ENCODE data around the gene NCOA5.
"Not testable (repeated sequence)": the region's sequence is repeated elsewhere in the genome, so short reads cannot be mapped to it uniquely, and the experiment has no call there.

The NCOA5 gene

GRCh38 chr20:46102940-46103339 is 13.2 kb upstream of the NCOA5 start:
- no peak overlapping the region for H3K4me3 ChIP-seq (ENCODE audit: low read length)
- no peak overlapping the region for H3K9ac ChIP-seq (ENCODE audit: low read length)
- H3K9me3 ChIP-seq (ENCODE audit: control insufficient read depth, low read length), result peaks cover 8% of the 10 kb centered on the region
- DNase-seq (ENCODE audit: low read depth), result no peak
- peaks cover 74% of the 10 kb centered on the region for H3K27me3 ChIP-seq (replicated peaks; ENCODE audit: control insufficient read depth, insufficient read depth, low read length)
- H3K4me1 ChIP-seq (ENCODE audit: control insufficient read depth, insufficient read depth, low read length), result no peaks in the 10 kb centered on the region
- H3K36me3 ChIP-seq (ENCODE audit: control insufficient read depth, insufficient read depth, low read length, severe bottlenecking), result no peaks in the 10 kb centered on the region

DNA sequence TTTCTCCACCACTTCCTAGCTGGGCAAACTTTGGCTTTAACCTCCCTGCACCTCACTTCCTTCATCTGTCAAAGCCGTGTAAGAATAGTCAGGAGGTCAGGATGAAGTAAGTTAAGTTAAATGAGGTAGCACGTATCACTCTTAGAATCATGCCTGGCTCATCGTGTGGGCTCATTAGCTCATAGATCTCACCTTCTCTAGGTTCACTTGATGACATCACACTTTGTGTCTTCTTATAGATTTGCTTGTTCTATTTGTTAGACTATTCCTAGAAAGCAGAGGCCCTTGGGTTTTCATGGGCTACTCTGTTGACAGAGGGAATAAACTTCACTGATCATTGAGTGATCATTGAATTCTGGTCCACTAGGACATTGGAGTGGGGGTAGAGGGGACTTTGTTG is 12.2 kb upstream of the NCOA5 start:
- H3K4me1 ChIP-seq (ENCODE audit: control insufficient read depth, insufficient read depth, low read length), result no peaks in the 10 kb centered on the region
- peaks cover 8% of the 10 kb centered on the region for H3K9me3 ChIP-seq (ENCODE audit: control insufficient read depth, low read length)
- no peaks in the 10 kb centered on the region for H3K36me3 ChIP-seq (ENCODE audit: control insufficient read depth, insufficient read depth, low read length, severe bottlenecking)
- no peak overlapping the region for H3K9ac ChIP-seq (ENCODE audit: low read length)
- H3K27me3 ChIP-seq (replicated peaks; ENCODE audit: control insufficient read depth, insufficient read depth, low read length), result peaks cover 70% of the 10 kb centered on the region
- H3K4me3 ChIP-seq (ENCODE audit: low read length), result no peak overlapping the region
- no peak for DNase-seq (ENCODE audit: low read depth)

GRCh38 chr20:46100988-46101387 is 11.2 kb upstream of the NCOA5 start:
- no peak overlapping the region for H3K4me3 ChIP-seq (ENCODE audit: low read length)
- no peak overlapping the region for H3K9ac ChIP-seq (ENCODE audit: low read length)
- no peak for DNase-seq (ENCODE audit: low read depth)
- peaks cover 8% of the 10 kb centered on the region for H3K9me3 ChIP-seq (ENCODE audit: control insufficient read depth, low read length)
- H3K4me1 ChIP-seq (ENCODE audit: control insufficient read depth, insufficient read depth, low read length), result no peaks in the 10 kb centered on the region
- H3K36me3 ChIP-seq (ENCODE audit: control insufficient read depth, insufficient read depth, low read length, severe bottlenecking), result no peaks in the 10 kb centered on the region
- peaks cover 65% of the 10 kb centered on the region for H3K27me3 ChIP-seq (replicated peaks; ENCODE audit: control insufficient read depth, insufficient read depth, low read length)

DNA sequence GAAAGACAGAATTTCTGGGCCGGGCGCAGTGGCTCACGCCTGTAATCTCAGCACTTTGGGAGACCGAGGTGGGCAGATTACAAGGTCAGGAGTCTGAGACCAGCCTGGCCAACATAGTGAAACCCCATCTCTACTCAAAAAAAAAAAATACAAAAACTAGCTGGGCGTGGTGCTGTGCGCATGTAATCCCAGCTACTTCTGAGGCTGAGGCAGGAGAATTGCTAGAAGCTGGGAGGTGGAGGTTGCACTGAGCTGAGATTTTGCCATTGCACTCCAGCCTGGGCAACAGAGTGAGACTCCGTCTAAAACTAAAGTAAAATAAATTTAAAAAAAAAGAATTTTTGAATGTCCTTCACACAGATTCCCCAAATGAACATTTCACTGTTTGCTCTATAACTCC is 10.7 kb upstream of the NCOA5 start:
- H3K4me3 ChIP-seq (ENCODE audit: low read length); H3K4me1 ChIP-seq (ENCODE audit: control insufficient read depth, insufficient read depth, low read length); DNase-seq (ENCODE audit: low read depth); H3K36me3 ChIP-seq (ENCODE audit: control insufficient read depth, insufficient read depth, low read length, severe bottlenecking); H3K9me3 ChIP-seq (ENCODE audit: control insufficient read depth, low read length); H3K9ac ChIP-seq (ENCODE audit: low read length): not testable (repeated sequence)
- peaks cover 61% of the 10 kb centered on the region for H3K27me3 ChIP-seq (replicated peaks; ENCODE audit: control insufficient read depth, insufficient read depth, low read length)

DNA sequence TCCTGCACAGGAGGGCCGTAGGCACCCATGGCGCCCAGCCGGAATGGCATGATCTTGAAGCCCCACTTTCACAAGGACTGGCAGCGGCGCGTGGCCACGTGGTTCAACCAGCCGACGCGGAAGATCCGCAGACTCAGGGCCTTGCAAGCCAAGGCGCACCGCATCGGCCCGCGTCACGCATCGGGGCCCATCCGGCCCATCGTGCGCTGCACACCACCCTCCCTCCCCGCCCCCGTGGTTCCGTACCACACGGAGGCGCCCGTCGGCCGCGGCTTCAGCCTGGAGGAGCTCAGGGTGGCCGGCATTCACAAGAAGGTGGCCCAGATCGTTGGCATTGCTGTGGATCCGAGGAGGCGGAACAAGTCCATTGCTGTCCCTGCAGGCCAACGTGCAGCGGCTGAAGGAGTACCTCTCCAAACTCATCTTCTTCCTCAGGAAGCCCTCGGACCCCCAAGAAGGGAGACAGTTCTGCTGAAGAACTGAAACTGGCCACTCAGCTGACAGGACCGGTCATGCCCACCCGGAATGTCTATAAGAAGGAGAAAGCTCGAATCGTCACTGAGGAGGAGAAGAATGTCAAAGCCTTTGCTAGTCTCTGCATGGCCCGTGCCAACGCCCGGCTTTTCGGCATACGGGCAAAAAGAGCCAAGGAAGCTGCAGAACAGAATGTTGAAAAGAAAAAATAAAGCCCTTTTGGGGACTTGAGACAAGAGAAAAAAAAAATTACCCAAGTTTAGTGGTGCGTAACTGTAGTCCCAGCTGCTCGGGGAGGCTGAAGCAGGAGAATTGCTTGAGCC is 9.9 kb upstream of the NCOA5 start:
- Histone ChIP-seq H3K9ac (ENCODE audit: low read length) (no peak overlapping the region), H3K36me3 (ENCODE audit: control insufficient read depth, insufficient read depth, low read length, severe bottlenecking) (no peaks in the 10 kb centered on the region), H3K4me3 (ENCODE audit: low read length) (peak overlapping the region; percentile 49), H3K4me1 (ENCODE audit: control insufficient read depth, insufficient read depth, low read length) (no peaks in the 10 kb centered on the region), H3K27me3 (replicated peaks; ENCODE audit: control insufficient read depth, insufficient read depth, low read length) (peaks cover 54% of the 10 kb centered on the region), H3K9me3 (ENCODE audit: control insufficient read depth, low read length) (peaks cover 8% of the 10 kb centered on the region)
- DNase-seq (ENCODE audit: low read depth), result no peak

- Histone ChIP-seq H3K27me3 (replicated peaks; ENCODE audit: control insufficient read depth, insufficient read depth, low read length) (peaks cover 12% of the 10 kb centered on the region), H3K4me1 (ENCODE audit: control insufficient read depth, insufficient read depth, low read length) (peaks cover 7% of the 10 kb centered on the region), H3K36me3 (ENCODE audit: control insufficient read depth, insufficient read depth, low read length, severe bottlenecking) (no peaks in the 10 kb centered on the region), H3K4me3 (ENCODE audit: low read length) (no peak overlapping the region), H3K9ac (ENCODE audit: low read length) (no peak overlapping the region), H3K9me3 (ENCODE audit: control insufficient read depth, low read length) (no peaks in the 10 kb centered on the region)
- no peak for DNase-seq (ENCODE audit: low read depth)
These were observed 3.8 kb upstream of the NCOA5 start for GRCh38 chr20:46093531-46093930.

GRCh38 chr20:46091622-46092535 is 2.1 kb upstream of the NCOA5 start:
- not testable (repeated sequence) for H3K9ac ChIP-seq (ENCODE audit: low read length); H3K4me3 ChIP-seq (ENCODE audit: low read length); H3K27me3 ChIP-seq (replicated peaks; ENCODE audit: control insufficient read depth, insufficient read depth, low read length); H3K9me3 ChIP-seq (ENCODE audit: control insufficient read depth, low read length); H3K36me3 ChIP-seq (ENCODE audit: control insufficient read depth, insufficient read depth, low read length, severe bottlenecking); DNase-seq (ENCODE audit: low read depth)
- H3K4me1 ChIP-seq (ENCODE audit: control insufficient read depth, insufficient read depth, low read length), result peaks cover 23% of the 10 kb centered on the region

- DNase-seq (ENCODE audit: low read depth), result no peak
- H3K9ac ChIP-seq (ENCODE audit: low read length), result peak overlapping the region; percentile 94
- no peaks in the 10 kb centered on the region for H3K27me3 ChIP-seq (replicated peaks; ENCODE audit: control insufficient read depth, insufficient read depth, low read length)
- H3K4me1 ChIP-seq (ENCODE audit: control insufficient read depth, insufficient read depth, low read length), result peaks cover 46% of the 10 kb centered on the region
- no peaks in the 10 kb centered on the region for H3K36me3 ChIP-seq (ENCODE audit: control insufficient read depth, insufficient read depth, low read length, severe bottlenecking)
- H3K4me3 ChIP-seq (ENCODE audit: low read length), result peak overlapping the region; percentile 89
- H3K9me3 ChIP-seq (ENCODE audit: control insufficient read depth, low read length), result no peaks in the 10 kb centered on the region
These were observed 670 bp downstream of the NCOA5 start for GRCh38 chr20:46089167-46089416.

DNA sequence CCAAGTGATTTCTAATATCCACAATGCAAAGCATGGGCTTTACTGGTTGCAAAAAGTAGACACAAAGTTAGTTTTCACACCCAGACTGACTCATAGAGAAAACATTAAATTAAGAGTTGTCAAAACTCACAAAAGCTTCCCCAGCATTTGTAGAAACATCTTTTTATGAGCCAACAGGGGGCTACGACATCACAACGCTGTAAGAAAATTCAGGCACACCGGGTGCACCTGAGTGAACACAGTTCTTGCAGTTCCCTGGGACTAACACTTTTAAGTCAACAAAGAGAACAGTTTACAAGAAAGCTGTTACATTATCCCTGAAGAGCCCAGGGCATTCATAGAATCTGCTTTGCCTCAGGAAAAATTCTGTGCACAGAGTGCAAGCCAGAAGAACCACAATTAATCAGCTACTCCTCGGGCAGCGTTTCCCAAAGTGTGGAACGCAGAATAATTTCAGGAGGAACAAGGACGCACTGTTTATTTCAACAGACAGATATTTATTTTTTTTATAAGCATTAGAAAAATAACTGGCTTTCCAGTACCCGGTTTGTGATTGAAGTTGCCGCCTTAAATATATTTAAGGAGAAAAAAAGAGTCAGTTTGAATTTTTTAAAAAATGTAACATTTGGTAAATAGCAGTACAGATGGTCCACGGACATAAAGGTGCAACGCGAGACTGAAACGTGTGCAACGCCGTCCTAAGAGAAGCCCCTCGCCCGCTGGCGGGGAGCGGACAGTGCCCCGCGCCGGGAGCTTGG is 1.2 kb downstream of the NCOA5 start:
- H3K9ac ChIP-seq (ENCODE audit: low read length), result peak overlapping the region; percentile 94
- peak; percentile 39 for DNase-seq (ENCODE audit: low read depth)
- no peaks in the 10 kb centered on the region for H3K27me3 ChIP-seq (replicated peaks; ENCODE audit: control insufficient read depth, insufficient read depth, low read length)
- peaks cover 50% of the 10 kb centered on the region for H3K4me1 ChIP-seq (ENCODE audit: control insufficient read depth, insufficient read depth, low read length)
- H3K36me3 ChIP-seq (ENCODE audit: control insufficient read depth, insufficient read depth, low read length, severe bottlenecking), result no peaks in the 10 kb centered on the region
- H3K4me3 ChIP-seq (ENCODE audit: low read length), result peak overlapping the region; percentile 89
- no peaks in the 10 kb centered on the region for H3K9me3 ChIP-seq (ENCODE audit: control insufficient read depth, low read length)

GRCh38 chr20:46087161-46087560 is 2.6 kb downstream of the NCOA5 start:
- Histone ChIP-seq H3K27me3 (replicated peaks; ENCODE audit: control insufficient read depth, insufficient read depth, low read length) (no peaks in the 10 kb centered on the region), H3K4me1 (ENCODE audit: control insufficient read depth, insufficient read depth, low read length) (peaks cover 57% of the 10 kb centered on the region), H3K9ac (ENCODE audit: low read length) (peak overlapping the region; percentile 94), H3K4me3 (ENCODE audit: low read length) (peak overlapping the region; percentile 89), H3K36me3 (ENCODE audit: control insufficient read depth, insufficient read depth, low read length, severe bottlenecking) (no peaks in the 10 kb centered on the region), H3K9me3 (ENCODE audit: control insufficient read depth, low read length) (no peaks in the 10 kb centered on the region)
- peak; percentile 47 for DNase-seq (ENCODE audit: low read depth)

All from adipocyte (in vitro differentiated cells).